ENCODE data around the gene SUGT1. TPM values are rescaled to one million over a fixed set of nuclear protein-coding genes. Genes with fewer than 3 reads are reported as not detected.

Gene SUGT1
- total and polyA plus RNA-seq, 2 of the 13 experiments (the other 11 are each of a cell fraction or from before 2014, with no cell fraction given), result 23.1 to 71.2 TPM

GRCh38 chr13:52669677-52670076, 17.0 kb downstream of the SUGT1 start (continued):
- no peak for TF ChIP-seq TBX3 (IDR thresholded peaks at IDR 0.05; ENCODE audit: borderline replicate concordance)
- no peak for TF ChIP-seq ZGPAT (CRISPR knock-in tag; IDR thresholded peaks at IDR 0.05)
- no peak for TF ChIP-seq ZNF326 (CRISPR knock-in tag; IDR thresholded peaks at IDR 0.05; ENCODE audit: borderline replicate concordance)
- TF ChIP-seq ZNF124 (CRISPR knock-in tag; IDR thresholded peaks at IDR 0.05), result no peak
- no peak for TF ChIP-seq ZNF280B (CRISPR knock-in tag; IDR thresholded peaks at IDR 0.05; ENCODE audit: borderline replicate concordance)
- TF ChIP-seq SKIL (CRISPR knock-in tag; IDR thresholded peaks at IDR 0.05; ENCODE audit: borderline replicate concordance), result no peak
- TF ChIP-seq ZBTB44 (CRISPR knock-in tag; IDR thresholded peaks at IDR 0.05), result no peak
- TF ChIP-seq KLF11 (CRISPR knock-in tag; IDR thresholded peaks at IDR 0.05), result no peak
- TF ChIP-seq ZFY (CRISPR knock-in tag; IDR thresholded peaks at IDR 0.05), result no peak
- no peak for TF ChIP-seq ZNF670 (CRISPR knock-in tag; IDR thresholded peaks at IDR 0.05; ENCODE audit: borderline replicate concordance)
- no peak for TF ChIP-seq SRY (CRISPR knock-in tag; IDR thresholded peaks at IDR 0.05)
- no peak for TF ChIP-seq MAFK (conservative IDR thresholded peaks at IDR 0.05 in 1 of 2, IDR thresholded peaks at IDR 0.05 in 1 of 2; ENCODE audit: low read length in 2 of 2)
